Gastrocnemius medialis (tissue), 4 donors: ENCODE results near the gene ATP13A3.

ENCODE experiments used
- POLR2A ChIP-seq, 2 donors: fragments of 450-650 bp; IDR thresholded peaks; one replicate each; pipeline ENCODE4 v1.6.1; 2017; ENCODE audit warnings: antibody characterized with exemption in 2 of 2, mild to moderate bottlenecking in 2 of 2, moderate library complexity in 2 of 2
- TF ChIP-seq, protein P1 (sequence below), 5 experiments: fragments of 450-650 bp in 3 of 5; fragments of 200-600 bp in 2 of 5; sonication (generic) in 2 of 5; IDR thresholded peaks in 4 of 5; conservative IDR thresholded peaks in 1 of 5; 1 replicate in 4 of 5; 2 replicates in 1 of 5; pipeline ENCODE4 v1.5.1; 2016 to 2019; ENCODE audit warnings: antibody characterized with exemption in 5 of 5, mild to moderate bottlenecking in 3 of 5, moderate library complexity in 3 of 5

DNA sequence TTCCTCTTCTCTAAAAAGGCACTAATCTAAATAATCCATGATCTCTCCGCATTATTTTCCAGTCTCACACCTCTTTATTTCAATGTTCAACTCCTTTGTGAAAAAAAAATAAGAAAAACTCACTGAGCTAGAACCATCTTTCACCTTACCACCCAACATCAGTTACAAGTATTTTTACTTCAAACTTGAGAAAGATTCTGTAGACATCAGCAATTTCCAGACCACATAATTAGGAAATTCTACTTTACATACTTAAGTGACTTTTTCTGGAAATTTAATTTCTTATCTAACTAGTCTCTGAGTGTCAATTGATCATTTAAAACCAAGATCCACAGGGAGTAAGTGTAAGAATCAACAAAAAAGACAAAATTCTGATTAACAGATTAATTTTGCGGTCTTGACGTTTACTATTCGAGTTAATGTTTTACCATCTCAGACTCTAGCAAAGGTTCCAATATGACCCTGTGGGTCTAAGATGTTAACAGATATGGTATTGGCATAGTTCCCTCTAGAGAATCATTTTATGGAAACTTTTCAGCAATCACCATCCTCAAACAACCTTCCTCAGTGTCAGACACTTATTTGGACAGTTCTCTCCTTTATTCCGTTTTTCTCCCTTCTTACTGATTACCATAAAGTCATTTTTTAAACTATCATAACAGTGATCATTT lies 5.1 kb downstream of the ATP13A3 start:
- TF ChIP-seq, protein P1, sequence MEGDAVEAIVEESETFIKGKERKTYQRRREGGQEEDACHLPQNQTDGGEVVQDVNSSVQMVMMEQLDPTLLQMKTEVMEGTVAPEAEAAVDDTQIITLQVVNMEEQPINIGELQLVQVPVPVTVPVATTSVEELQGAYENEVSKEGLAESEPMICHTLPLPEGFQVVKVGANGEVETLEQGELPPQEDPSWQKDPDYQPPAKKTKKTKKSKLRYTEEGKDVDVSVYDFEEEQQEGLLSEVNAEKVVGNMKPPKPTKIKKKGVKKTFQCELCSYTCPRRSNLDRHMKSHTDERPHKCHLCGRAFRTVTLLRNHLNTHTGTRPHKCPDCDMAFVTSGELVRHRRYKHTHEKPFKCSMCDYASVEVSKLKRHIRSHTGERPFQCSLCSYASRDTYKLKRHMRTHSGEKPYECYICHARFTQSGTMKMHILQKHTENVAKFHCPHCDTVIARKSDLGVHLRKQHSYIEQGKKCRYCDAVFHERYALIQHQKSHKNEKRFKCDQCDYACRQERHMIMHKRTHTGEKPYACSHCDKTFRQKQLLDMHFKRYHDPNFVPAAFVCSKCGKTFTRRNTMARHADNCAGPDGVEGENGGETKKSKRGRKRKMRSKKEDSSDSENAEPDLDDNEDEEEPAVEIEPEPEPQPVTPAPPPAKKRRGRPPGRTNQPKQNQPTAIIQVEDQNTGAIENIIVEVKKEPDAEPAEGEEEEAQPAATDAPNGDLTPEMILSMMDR (IDR thresholded peaks at IDR 0.05 in 4 of 5, conservative IDR thresholded peaks at IDR 0.05 in 1 of 5): no peak
- no peak for TF ChIP-seq POLR2A (IDR thresholded peaks at IDR 0.05)
